Measurements from ENCODE around the gene CASD1.

DNA sequence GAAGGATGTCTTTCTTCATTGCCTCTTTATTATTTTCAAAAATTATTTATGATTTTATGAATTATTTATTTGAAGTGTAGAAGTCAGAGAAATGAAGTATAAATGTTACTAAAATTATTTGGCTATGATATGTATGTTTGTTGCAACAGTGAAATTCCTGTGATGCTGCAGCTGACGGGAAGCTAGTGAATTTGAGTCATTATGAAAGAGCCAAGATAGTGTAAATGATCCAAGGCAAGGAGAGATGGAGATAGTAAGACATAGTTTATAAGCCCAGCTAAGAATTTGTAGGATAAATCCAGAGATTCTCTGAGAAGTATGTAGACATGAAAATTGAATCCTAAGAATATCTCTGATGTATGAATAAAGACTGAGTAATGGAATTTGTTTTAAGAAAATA lies 30.8 kb downstream of the CASD1 start:
- TF ChIP-seq, protein P1, sequence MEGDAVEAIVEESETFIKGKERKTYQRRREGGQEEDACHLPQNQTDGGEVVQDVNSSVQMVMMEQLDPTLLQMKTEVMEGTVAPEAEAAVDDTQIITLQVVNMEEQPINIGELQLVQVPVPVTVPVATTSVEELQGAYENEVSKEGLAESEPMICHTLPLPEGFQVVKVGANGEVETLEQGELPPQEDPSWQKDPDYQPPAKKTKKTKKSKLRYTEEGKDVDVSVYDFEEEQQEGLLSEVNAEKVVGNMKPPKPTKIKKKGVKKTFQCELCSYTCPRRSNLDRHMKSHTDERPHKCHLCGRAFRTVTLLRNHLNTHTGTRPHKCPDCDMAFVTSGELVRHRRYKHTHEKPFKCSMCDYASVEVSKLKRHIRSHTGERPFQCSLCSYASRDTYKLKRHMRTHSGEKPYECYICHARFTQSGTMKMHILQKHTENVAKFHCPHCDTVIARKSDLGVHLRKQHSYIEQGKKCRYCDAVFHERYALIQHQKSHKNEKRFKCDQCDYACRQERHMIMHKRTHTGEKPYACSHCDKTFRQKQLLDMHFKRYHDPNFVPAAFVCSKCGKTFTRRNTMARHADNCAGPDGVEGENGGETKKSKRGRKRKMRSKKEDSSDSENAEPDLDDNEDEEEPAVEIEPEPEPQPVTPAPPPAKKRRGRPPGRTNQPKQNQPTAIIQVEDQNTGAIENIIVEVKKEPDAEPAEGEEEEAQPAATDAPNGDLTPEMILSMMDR (IDR thresholded peaks at IDR 0.05) = no peak
- TF ChIP-seq POLR2A (IDR thresholded peaks at IDR 0.05) = no peak

Data from testis (tissue), 2 donors.